PFSK-1 (cell line): ENCODE data around the gene FCSK.

Experiments used
- FOXP2 ChIP-seq: optimal IDR thresholded peaks from 2 replicates; pipeline ENCODE3; 2011; ENCODE audit warnings: borderline replicate concordance, control low read depth, inconsistent platforms; ENCODE audit not compliant: insufficient read depth; ENCODE audit errors: extremely low read length, extremely low read depth
- POLR2AphosphoS5 ChIP-seq: IDR thresholded peaks from 2 replicates; pipeline ENCODE4 v1.6.1; 2012; ENCODE audit warnings: low read depth, mild to moderate bottlenecking, control low read depth, low read length, moderate library complexity
- SIN3A ChIP-seq: IDR thresholded peaks from 2 replicates; pipeline ENCODE4 v1.6.1; 2012; ENCODE audit warnings: mild to moderate bottlenecking, low read length, moderate library complexity, borderline replicate concordance; ENCODE audit not compliant: insufficient read depth
- TAF1 ChIP-seq: IDR thresholded peaks from 2 replicates; pipeline ENCODE4 v1.6.1; 2012; ENCODE audit warnings: low read length, control low read depth, borderline replicate concordance; ENCODE audit not compliant: insufficient read depth
- TF ChIP-seq, protein P1 (sequence below), 2 experiments: IDR thresholded peaks; 2 replicates each; pipeline versions ENCODE4 v1.6.1 to v1.8.0; 2011 to 2012; ENCODE audit warnings: low read depth in 2 of 2, low read length in 2 of 2, control low read depth in 1 of 2, inconsistent platforms in 1 of 2, mild to moderate bottlenecking in 1 of 2, moderate library complexity in 1 of 2; ENCODE audit not compliant: insufficient read depth in 1 of 2

The FCSK gene

DNA sequence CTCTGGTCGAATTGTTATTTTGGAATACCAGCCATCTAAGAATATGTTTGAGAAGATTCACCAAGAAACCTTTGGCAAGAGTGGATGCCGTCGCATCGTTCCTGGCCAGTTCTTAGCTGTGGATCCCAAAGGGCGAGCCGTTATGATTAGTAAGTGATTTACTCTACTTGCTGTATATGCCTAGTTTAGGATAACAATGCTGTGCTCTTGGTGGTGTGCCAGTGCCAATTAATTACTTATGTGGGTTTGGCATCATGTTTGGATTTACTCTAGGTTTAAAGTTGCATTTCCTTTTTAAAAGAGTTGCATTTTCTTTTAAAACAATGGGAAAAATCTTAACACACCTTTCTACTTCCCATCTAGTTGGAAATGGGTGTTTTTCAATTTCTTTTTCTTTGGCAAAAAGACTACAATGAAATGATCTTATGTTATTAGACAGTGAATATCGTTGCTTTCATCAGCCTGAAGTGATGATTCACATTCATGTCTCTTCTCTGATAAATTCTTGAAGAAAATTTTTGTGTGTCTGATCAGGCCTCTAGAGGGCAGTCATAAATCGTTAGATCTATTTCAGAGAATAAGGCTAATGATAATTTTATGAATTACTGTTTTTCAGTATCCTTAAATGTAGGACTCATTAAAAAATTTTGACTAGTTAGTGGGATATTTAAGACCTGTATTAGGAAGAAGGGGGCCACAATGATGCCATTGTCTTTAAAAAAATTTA is 74.8 kb downstream of the FCSK start:
- TF ChIP-seq, protein P1, sequence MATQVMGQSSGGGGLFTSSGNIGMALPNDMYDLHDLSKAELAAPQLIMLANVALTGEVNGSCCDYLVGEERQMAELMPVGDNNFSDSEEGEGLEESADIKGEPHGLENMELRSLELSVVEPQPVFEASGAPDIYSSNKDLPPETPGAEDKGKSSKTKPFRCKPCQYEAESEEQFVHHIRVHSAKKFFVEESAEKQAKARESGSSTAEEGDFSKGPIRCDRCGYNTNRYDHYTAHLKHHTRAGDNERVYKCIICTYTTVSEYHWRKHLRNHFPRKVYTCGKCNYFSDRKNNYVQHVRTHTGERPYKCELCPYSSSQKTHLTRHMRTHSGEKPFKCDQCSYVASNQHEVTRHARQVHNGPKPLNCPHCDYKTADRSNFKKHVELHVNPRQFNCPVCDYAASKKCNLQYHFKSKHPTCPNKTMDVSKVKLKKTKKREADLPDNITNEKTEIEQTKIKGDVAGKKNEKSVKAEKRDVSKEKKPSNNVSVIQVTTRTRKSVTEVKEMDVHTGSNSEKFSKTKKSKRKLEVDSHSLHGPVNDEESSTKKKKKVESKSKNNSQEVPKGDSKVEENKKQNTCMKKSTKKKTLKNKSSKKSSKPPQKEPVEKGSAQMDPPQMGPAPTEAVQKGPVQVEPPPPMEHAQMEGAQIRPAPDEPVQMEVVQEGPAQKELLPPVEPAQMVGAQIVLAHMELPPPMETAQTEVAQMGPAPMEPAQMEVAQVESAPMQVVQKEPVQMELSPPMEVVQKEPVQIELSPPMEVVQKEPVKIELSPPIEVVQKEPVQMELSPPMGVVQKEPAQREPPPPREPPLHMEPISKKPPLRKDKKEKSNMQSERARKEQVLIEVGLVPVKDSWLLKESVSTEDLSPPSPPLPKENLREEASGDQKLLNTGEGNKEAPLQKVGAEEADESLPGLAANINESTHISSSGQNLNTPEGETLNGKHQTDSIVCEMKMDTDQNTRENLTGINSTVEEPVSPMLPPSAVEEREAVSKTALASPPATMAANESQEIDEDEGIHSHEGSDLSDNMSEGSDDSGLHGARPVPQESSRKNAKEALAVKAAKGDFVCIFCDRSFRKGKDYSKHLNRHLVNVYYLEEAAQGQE (IDR thresholded peaks at IDR 0.05; ENCODE audit: insufficient read depth in 1 of 2, low read depth in 2 of 2, low read length in 2 of 2), result no peak
- TF ChIP-seq POLR2AphosphoS5 (no peak), FOXP2 (no peak), TAF1 (no peak), SIN3A (no peak)
